HG02840 (cell line): ENCODE measurements around the gene CDCP2.

Experiments used
- ATAC-seq: cut with Tn5 transposase; IDR thresholded peaks from one replicate; pipeline ENCODE4 v1.9.1; 2021; ENCODE audit warnings: mild to moderate bottlenecking, moderate library complexity, moderate number of reproducible peaks; ENCODE audit not compliant: unreplicated experiment, low FRiP score

The CDCP2 gene

GRCh38 chr1:54152696-54153095, at the start of gene CDCP2:
Gene CDCP2 (minus strand): TSS chr1:54153000. CDS start chr1:54152922, 78 bp downstream.
- no peak for ATAC-seq

DNA sequence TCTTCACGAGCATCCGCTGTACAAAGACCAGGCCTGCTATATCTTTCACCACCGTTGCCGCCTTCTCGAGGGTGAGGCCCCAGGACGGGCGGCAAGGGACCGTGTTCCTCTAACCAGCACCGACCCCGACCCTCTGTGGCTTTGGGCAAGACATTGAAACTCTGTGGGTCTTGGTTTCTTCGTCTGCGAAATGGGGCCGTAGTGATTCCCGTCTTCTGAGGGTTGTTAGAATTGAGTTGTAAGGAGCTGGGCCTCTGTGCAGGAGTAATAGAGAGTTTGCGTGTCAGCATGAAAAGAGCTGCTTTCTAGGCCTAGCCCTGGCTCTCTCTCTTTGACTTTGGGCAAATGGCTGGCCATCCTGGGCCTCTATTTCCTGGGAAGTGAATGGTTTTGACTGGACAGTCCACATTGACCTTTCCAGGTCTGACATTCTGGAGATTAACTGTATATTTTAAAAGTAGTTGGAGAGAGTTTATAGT, 47.8 kb upstream of the CDCP2 start:
- peak; percentile 11 for ATAC-seq

GRCh38 chr1:54199765-54200518, 47.1 kb upstream of the CDCP2 start, which contains the start of the genes CYB5RL and MRPL37:
Gene CYB5RL (minus strand): TSS chr1:54200030. CDS start chr1:54195616, 4,414 bp downstream.
Gene MRPL37 (plus strand): TSS chr1:54200167. CDS start chr1:54200244, 77 bp downstream.
- peak; percentile 88 for ATAC-seq

- ATAC-seq: no peak
Observed at GRCh38 chr1:54199151-54199764, 46.5 kb upstream of the CDCP2 start.

GRCh38 chr1:54193453-54193852, 40.7 kb upstream of the CDCP2 start:
- ATAC-seq: no peak

- ATAC-seq: no peak
Observed at GRCh38 chr1:54191525-54191924, 38.7 kb upstream of the CDCP2 start.

DNA sequence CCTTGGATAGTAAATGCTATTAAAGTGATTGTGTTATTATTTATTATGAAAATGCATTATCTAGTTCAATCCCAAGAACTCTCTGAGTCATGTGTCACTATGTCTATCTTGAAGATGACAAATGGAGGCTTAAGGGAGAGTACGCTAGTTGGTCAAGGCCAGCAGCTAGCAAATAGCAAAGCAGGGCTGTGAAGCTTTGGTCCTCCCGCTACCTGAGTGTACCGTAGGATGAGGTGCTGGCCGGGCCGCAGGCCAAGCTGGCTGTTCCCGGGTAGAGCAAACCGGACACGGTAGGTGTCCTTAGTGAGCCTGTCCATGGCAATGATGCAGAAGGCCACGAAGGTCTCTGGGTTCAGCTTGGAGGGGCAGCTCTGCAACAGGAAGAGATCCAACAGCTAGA, 37.7 kb upstream of the CDCP2 start:
- no peak for ATAC-seq

GRCh38 chr1:54188291-54188690, 35.5 kb upstream of the CDCP2 start:
- no peak for ATAC-seq

DNA sequence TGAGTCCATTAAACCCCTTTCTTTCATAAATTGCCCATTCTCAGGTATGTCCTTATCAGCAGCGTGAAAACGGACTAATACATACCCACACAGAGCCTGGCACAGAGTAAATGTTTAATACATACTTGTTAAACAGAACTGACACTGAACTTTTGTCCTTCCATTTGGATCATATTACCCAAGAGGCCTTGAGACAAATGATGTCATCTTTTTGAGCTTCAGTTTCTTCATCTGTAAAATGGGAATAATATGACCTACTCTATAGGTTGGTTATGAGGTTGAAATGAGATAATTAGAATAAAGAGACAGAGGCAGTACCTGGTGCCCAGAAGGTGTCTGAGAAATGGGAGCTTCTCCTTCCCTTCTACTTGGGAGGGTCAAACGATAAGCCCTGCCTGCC, 33.3 kb upstream of the CDCP2 start:
- ATAC-seq: no peak

DNA sequence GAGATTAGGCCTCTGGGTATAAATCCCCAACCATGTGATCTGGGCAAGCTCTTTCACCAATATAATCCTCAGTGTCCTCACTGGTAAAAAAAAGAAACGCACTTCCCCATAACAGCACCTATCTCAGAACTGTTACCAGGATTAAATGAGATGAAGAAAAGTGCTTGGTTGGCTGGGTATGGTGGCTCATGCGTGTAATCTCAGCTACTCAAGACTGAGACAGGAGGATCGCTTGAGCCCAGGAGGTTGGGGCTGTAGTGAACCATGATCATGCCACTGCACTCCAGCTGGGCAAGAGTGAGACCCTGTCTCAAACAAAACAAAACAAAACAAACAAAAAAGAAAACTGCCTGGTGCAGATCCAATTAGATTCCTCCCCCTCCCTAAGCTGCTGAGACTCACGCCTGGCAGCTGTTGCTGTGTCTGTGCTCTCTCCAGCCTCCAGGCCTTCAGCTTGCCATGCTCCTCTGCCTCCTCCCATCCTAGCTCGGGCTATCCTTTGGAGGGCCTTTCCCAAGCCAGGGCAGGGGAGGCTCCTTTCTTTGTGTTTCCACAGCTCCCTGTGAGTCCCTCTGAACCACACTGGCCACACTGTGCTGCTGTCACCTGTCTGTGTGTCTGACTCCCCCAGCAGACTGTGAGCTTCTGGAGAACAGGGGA, 28.0 kb upstream of the CDCP2 start:
- no peak for ATAC-seq

DNA sequence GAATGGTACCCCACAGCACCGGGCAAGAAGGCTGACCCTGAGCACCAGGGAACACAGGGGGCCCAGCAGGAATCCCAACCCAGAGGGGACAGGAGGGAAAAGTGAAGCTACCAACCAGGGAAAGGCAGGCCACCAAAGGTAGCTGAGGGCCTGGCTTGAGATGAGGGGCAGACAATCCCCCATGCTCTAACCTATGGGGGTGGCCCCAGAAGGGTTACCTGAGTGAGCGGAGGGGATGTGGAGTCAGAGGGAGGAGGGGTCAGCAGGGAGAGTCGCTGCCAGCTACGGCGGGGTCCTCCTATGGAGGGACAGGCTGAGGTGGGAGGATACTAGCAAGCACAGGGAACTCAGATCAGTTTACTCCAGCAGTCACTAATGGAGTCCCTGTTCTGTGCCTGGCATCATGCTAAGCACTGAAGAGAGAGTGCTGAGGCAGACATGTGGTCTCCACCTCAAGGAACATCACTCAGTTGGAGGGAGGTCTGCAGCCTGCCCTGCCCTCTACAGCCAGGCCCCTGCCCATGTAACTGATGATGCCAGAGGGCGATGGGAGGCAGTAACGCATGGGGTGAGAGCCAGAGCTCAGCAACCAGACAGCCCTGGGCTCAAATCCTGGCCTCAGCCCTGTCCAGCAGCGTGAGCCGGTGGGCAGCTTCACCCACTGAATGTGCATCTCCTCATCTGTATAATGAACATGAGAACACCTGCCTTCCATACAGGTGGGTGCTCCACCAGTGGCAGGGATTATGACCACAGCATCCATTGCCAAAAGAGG, 25.7 kb upstream of the CDCP2 start:
- ATAC-seq: no peak

DNA sequence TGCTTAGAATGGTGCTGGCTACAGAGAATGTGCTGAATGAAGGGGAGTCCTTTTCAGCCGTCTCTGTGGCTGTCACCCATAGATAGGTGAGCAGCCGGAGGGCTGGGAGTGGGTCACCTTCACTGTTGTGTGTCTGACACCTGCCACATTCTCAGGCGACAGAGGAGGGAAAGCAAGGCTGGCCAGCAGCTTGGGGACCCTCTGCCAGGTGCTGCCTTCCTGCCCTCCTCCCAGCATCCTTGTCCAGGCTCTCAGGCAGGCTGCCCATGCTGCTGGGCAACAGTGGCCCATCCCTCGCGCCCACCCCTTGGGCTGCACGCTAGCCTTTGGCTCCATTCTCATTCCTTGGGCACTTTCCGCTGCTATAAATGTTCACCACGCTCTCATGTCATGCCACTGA, 24.9 kb upstream of the CDCP2 start:
- ATAC-seq: no peak

DNA sequence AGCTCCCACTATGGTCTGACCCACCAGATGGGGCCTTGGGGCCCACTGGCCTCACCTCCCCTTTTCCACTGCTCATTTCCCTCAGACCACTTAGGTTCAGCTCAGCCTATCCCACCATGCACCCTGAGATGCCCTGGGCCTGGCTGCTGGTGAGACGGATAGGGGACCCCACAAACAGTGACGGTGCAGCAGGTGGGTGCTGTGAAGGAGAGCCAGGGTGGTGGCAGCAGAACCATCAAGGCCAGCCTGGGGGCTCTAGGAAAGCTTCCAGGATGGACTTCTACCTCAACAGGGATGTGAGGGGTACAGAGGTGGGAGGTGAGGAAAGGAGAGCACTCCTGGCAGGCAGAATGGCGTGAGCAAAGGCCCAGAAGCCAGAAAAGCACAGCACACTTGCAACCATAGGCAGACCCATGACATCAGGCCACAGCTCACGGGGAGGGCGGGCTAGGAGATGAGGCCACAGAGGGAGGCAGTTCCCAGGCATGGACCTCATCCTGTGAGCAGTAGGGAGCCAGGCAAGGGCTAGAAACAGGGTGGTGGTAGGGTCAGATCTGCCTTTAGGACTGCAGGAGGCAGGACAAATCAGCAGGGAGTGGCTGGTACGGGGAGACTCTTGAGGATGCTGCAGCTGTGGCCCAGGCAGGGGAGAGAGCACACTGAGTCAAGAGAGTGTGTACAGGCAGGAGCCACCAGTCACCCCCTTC, 24.0 kb upstream of the CDCP2 start:
- ATAC-seq: no peak

- ATAC-seq: no peak
Observed at GRCh38 chr1:54174106-54174505, 21.3 kb upstream of the CDCP2 start.

DNA sequence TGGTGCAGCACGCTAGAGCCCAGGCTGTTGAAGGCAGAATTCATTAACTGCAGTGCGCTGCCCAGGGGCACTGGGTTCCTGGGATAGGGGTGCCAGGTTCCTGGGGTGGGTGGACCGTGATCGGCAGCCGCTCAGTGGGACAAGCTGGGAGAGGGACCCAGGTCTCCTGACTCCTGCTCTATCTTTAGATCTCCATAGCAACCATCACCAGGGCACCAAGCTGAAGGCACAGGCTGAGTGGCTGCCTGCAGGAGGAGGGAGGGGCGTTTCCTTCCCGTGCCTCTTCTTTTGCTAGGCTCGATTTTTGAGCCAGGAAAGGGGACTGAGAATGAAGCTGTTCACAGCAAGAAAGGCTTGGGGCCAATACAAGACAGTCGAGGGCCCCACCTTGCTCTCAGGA, 20.9 kb upstream of the CDCP2 start:
- ATAC-seq: no peak

- no peak for ATAC-seq
Observed at GRCh38 chr1:54172614-54173599, 20.1 kb upstream of the CDCP2 start.

DNA sequence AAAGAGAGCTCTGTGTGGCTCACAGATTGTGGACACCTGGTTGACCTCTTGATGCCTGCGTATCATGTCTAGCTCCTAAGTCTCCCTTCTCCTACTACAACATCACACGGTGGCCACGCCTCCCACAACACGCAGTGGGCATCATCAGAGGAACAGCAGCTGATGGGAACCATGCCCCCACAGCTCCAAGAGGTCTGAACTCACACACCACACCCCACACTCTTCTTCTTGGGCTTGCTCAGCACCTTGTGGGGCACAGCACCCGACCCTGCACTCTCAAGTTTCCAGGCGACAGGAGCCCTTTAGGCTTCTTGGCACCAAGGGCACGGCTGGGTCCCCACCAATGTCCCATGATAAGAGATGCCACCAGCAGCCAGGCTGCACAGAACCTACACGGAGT, 18.8 kb upstream of the CDCP2 start:
- no peak for ATAC-seq

GRCh38 chr1:54171016-54171415, 18.2 kb upstream of the CDCP2 start:
- ATAC-seq: no peak

DNA sequence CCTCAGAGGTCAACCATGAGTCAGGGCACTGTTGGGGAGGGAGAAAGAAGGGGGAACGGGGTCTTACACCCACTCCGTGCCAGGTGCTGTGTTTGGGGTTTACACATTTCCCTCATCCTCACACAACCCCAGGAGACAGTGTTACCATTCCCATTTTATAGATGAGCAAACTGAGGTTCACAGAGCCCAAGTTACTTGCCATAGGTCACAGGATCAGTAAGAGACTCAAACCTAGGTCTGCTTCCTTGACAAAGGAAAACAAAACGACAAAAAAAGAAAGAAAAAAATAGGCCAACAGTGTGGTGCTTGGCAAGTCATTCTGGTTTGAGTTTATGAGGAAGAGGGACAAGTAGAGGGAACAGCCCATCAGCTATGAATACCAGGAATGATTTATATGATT, 16.3 kb upstream of the CDCP2 start:
- ATAC-seq: no peak
